Stimulated activated CD8-positive, alpha-beta memory T cell treated with anti-CD3 and anti-CD28 coated beads, Interleukin-7, amount 100 ng/mL, for 4 hours (primary cell): ENCODE data around the gene MADCAM1.
A peak's percentile ranks its signal among the peaks of the same experiment; 100 is the strongest.
"Not testable (repeated sequence)": the region's sequence is repeated elsewhere in the genome, so short reads cannot be mapped to it uniquely, and the experiment has no call there.

Experiments
- DNase-seq, 2 donors: peaks; one replicate each; pipeline ENCODE4 v3.0.0-alpha.2; 2020; ENCODE audit warnings: low read depth in 2 of 2

Gene MADCAM1

DNA sequence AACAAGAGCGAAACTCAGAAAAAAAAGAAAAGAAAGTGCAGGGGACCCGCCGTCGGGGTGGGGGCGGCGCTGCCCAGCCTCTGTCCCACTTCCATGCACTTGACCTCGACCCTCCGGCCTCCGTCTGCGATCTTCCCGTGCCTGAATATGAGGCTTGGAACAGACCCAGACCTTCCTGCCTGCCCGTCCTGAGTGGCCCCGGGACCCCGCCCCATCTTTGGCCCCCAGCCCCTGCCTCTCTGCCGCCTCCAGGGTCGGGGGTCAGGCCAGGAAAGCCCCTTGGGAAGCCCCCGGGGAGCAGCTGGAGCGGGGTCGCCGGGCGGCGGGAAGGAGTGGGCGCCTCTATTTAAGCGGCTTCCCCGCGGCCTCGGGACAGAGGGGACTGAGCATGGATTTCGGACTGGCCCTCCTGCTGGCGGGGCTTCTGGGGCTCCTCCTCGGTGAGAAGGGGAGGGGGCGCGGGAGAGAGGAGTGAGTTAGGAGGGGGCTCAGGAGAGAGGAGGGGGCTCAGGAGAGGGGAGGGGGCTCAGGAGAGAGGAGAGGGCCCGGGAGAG is at the start of gene MADCAM1:
Gene MADCAM1, plus strand, starts transcription at position 375 of the 554 bp plus-strand sequence. Its CDS starts 14 bp downstream, at position 389.
- no peak for DNase-seq

DNA sequence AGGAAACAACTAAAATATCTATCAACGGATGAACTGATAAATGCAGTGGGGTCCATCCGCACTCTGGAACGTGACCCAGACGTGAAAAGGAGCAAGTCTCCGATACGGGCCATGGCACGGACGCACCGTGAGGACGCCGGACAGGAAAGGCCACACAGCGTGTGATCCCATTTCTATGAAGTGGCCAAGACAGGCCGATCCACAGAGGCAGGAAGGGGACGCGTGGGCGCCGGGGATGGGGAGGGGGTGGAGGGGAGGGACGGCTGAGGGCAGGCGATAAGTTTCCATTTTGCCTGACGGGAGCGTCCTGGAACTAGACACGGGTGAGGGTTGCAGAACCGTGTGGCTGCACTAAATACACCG is 49.2 kb upstream of the MADCAM1 start:
- no peak for DNase-seq

DNA sequence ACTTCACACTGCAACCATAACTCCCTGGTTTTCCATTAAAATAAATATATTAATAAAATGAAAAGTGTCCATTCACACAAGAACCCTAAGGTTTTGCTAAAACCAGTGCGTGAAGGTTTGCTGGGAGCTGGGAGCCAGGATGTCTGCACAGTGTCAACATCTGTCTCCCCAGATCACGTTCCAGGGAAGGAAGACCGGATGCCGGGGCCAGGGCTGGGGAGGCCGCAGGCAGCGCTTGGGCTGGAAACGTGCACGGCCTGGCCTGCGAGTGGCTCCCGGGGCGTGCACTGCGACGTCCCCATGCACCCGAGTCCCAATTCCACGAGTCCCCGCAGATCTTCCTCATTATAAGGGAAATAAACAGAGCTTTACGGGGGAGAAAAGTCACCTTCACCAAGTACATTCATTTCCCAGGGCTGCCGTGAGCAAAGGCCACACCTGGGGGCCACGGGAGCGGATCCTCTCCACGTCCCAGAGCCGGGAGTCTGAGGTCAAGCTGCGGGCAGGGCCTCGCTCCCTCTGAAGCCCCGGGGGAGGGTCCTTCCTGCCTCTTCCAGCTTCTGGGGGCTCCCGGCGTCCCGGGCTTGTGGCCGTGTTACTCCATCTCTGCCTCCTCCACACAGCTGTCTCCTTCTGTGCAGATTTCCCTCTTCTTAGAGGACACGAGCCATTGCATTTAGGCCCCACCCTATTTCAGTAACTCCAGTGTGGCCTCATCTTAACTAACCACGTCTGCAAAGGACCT is 48.3 kb upstream of the MADCAM1 start:
- no peak for DNase-seq

DNA sequence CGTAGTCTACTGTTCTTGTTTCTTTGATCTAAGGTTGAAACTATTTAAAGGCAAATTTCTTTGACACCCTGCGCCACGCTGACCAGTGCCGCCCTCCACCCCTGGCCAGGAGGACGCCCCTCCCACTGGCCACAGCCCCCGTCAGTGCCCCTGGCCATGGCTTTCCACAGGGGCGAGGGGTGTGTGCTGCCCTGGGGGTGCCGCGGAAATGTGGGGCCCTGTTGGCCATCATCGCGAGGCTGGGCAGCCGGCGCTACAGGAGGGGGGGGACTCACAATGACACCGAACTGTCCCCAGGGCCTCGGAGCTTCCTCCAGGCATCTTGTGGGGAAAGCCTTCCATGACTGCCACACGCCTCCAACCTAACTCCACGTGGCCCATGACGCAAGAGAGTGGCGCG is 46.4 kb upstream of the MADCAM1 start:
- DNase-seq = no peak

DNA sequence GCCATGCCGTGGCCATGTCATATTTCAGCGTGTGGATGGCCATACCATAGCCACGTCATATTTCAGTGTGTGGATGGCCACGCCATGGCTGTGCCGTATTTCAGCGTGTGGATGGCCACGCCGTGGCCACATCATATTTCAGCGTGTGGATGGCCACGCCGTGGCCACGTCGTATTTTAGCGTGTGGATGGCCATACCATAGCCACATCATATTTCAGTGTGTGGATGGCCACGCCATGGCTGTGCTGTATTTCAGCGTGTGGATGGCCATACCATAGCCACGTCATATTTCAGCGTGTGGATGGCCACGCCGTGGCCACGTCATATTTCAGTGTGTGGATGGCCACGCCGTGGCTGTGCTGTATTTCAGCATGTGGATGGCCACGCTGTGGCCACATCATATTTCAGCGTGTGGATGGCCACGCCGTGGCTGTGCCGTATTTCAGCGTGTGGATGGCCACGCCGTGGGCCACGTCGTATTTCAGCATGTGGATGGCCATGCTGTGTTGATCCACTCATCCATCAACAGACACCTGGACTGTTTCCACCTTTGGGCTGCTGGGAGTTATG is 45.3 kb upstream of the MADCAM1 start:
- DNase-seq = not testable (repeated sequence)

DNA sequence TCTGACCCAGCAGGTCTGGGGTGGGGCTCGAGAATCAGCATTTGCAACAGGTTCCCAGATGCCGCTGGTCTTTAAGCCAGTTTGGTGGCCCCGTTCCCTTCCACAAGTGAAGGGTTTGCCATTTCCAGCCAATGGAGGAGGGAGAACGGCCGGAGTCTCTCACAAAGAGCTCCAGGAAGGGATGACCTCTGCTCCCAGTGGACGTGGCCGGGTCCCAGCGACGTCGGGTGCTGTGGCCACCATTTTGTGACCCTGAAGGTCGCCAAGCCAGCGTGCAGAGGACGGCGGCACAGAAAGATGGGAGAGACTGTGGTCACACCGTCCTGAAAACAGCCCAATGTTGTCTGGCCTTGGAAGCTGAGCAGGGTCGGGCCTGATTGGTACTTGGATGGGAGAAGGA is 43.5 kb upstream of the MADCAM1 start:
- DNase-seq = no peak

DNA sequence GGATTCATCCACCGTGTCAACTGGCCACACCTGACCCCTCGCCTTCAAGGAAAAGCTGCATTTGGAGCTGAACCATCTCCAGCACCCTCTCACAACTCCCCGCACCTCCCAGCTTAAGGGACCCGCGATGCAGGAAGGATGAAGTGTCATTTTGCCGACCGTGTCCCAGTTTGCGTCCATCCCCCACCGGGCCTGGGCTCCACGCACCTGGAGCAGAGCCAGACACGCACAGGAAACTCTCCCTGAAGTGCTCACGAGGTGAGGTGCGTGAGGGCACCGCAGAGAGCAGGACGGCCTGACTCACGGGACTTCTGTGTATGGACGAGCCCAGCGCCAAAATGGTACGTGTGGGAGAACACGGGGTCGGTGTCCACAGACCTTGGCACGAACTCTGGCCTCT is 42.7 kb upstream of the MADCAM1 start:
- no peak for DNase-seq

DNA sequence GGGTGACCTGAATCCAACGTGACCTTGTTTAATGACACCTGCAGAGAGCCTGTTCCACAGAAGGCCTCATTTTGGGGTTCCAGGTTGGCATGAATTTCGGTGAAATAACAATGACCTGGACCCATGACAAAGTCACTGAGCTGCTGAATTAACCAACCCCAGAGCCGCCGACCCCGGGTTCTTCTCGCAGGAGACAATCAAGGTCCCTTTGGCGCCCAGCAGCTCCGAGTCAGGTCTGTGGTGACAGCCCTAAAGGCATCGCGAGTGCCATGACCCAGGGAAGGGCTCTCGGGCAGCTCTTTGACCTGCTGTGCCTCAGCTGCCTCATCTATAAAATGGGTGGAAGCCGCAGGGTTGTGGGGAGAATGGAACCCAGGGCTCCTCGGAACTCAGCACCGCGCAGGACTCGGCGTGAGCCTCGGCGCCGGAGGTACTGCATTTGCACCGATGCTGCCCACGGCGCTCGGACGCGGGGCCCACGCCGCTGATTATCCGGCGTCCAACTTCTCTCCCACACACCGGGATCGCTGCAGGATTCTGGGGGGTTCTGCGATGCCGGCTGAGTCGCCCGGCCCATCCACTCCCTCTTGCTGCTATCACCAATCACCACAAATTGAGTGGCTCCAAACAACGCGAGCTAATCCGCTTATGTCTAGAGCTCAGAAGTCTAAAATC is 41.1 kb upstream of the MADCAM1 start:
- no peak for DNase-seq

DNA sequence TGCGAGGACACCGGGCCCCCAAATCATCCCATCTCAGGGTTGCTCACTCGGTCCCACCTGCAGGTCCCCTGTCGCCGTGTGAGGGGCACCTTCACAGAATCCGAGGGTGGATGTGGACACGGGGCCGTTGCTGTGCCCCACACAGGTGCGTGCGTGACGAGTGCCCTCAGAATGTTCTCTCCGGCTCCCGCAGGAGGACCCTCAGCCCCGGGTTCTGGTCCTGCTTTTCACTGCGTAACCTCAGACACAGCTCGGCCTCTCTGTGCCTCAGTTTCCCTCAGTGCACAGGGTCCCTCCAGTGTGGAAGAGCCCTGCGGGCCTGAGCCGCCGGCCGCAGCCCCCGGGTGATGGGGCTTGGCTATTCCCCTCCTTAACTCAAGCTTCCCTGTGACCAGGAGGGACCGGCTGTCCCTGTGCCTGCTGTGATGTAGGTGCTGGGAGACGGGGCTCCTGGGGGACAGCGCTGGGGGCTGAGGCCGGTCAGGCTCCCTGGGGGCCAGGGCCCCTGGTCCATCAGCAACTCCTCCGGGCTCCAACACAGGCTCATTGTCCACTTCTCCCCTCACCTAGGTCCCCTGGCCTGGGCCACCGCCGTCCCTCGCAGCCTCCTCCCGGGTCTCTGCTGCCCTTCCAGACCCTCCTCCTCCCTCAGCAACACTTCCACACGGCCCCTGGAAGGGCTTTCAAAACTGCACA is 40.3 kb upstream of the MADCAM1 start:
- DNase-seq = no peak

DNA sequence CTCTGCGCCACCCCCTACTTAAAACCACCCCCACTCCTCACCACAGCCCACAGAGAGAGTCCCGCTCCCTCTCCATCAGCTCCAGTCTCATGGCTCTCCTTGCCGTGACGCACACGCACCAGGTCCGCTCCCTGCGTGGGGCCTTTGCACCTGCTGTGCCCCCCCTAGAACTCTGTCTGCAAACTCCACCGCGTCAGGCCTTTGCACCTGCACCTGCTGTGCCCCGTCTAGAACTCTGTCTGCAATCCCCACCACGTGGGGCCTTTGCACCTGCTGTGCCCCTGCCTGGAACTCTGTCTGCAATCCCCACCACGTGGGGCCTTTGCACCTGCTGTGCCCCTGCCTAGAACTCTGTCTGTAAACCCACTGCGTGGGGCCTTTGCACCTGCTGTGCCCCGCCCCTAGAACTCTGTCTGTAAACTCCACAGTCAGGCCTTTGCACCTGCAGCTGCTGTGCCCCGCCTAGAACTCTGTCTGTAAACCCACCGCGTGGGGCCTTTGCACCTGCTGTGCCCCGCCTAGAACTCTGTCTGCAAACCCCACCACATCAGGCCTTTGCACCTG is 39.7 kb upstream of the MADCAM1 start:
- DNase-seq = no peak

DNA sequence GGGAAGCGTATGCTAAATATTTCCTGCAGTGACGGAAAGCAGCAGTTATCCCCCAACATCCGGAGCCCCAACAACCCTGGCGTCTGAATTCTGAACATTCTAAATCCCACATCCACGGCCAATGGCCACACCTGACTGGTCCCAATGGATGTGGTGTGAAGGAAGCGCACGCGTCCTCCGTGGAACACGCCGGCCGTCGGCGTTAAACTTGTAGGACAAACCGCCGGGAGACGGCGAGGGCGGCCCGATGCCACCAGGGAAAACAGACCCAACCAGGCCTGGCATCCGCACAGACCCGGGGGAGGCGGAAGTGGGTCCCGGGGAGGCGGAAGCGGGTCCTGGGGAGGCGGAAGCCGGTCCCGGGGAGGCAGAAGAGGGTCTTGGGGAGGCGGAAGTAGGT is 38.6 kb upstream of the MADCAM1 start:
- DNase-seq = no peak

DNA sequence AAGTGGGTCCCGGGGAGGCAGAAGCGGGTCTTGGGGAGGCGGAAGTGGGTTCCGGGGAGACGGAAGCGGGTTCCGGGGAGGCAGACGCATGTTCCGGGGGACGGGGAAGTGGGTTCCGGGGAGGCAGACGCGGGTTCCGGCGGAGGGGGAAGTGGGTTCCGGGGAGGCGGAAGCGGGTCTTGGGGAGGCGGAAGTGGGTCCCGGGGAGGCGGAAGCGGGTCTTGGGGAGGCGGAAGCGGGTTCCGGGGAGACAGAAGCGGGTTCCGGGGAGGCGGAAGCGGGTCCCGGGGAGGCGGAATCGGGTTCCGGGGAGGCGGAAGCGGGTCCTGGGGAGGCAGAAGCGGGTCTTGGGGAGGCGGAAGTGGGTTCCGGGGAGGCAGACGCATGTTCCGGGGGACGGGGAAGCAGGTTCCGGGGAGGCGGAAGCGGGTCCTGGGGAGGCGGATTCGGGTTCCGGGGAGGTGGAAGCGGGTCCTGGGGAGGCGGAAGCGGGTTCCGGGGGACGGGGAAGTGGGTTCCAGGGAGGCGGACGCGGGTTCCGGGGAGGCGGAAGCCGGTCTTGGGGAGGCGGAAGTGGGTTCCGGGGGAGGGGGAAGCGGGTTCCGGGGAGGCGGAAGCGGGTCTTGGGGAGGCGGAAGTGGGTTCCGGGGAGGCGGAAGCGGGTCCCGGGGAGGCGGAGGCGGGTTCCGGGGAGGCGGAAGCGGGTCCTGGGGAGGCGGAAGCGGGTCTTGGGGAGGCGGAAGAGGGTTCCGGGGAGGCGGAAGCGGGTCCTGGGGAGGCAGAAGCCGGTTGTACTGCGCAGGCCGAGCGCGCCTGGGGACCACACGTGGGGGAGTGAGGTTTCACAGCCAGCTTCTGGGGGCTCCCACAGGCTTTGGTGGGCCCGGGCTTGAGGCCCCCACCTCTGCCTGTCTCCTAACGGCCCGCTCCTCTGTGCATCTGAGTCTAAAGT is 37.9 kb upstream of the MADCAM1 start:
- DNase-seq = no peak

DNA sequence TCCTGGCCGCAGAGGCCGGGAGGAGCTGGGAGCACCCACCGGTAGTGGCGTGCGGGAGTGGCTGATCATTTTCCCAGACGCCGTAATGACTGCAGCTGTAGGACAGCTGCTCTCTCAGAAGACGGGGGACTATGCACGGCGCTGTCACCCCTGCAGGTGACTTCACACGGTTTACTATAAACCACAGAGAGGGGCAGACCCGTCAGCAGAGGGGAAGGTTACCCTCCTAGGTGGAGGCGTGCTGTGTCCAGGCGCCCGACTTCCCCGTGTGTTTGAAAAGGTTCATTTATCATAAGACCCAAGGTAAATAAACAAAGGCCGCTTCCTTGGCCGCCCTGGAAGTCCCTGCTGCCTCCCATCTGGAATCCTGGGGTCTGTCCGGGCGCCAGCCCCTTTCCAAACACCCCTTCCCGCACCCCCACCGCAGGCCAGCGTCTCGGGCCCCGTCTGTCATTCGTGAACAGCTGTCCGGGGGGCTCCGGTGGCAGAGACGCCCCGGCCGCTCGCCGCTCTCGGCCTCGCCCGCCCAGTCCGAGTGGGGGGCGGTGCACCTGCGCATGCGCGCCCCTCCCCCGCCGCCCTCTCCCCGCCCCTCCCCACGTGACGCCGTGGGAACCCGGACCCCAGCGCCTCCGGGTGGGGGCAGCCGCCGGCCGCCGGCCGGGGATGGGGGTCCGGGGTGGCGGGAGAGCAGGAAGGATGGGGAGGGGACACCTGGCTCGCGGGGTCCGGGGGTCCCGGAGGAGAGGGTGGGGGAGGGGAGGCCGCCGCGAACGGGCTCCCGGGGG is 36.4 kb upstream of the MADCAM1 start:
- peak in 1 of 2 donors; percentile 26 for DNase-seq

DNA sequence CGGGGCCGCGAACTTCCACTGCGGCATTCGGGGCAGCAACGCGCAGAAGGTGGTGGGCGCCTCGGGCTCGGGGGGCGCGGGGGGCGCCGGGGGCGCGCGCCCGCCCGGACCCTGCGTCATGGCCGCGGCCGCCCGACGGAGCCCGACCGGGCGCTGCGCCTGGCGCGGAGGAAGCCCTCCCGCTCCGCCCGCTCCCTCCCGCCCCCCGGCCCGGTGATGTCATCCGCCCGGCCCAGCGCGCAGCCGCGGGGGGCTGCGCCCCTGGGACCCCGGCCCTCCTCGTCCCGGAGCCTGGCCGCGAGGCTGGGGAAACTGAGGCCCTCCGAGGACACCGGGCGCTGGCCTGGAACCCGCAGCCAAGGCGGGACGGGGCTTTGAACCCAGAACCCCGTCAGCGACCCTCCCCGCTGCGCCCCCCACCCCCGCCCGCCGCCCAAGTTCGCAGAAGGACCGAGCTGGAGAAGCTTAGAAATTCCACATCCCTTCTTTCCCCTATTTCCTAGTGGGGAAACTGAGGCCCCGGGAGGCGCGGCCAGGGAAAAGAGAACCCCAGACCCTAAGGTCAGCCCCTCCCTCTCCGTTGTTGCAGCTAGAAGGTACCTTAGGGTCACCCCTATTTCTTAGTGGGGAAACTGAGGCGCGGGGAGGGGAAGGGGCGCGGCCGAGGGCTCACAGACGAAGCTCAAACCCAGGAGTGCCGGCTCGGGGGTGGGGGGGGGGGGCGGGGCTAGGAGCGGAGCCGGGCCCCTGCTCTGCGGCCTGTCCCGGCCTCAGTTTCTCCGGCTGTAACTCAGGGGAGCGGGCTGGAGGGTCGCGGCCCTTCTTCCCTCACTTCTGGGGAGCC is 35.2 kb upstream of the MADCAM1 start, which contains the start of gene SHC2:
Gene SHC2, minus strand, starts transcription at position 157 of the 844 bp plus-strand sequence. Its CDS starts 37 bp downstream, at position 120.
- no peak for DNase-seq

DNA sequence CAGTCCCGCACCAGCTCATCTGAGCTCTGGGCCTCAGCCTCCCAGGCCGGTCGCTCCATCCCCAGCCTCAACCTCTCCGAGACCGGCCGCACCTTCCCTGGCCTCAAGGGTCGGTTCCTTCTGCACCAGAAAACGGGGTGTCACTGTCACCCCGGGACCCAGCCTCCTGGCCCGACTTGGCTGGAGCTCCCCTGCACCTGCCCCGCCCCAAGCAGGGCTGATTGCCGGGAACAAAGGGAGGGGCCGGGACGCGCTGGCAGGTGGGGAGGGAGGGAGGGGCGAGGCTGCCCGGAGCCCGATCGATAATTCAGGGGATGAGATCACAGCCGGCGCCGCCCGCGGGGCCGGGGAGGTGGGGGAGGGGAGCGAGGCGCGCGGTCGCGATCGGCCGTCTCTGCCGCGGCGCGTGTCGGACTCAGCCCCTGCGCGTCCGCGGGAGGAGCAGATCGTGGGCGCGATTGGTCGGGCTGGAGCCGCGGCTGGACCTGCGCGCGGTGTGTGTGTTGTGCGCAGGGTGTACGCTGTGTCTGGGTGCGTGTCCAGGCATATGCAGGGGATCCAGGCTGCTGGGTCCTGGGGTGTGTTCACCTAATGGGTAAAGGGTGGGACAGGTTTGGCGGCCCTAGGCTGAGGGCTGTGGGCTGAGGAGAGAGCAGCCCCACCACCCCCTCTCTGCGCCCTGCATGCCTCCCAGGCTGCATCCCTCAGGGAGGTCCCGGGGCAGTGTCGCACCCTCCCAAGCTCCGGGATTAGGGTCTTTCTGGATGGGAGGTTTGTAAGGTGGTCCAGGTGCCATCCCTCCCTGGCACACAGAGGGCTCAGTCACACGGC is 34.4 kb upstream of the MADCAM1 start:
- no peak for DNase-seq

DNA sequence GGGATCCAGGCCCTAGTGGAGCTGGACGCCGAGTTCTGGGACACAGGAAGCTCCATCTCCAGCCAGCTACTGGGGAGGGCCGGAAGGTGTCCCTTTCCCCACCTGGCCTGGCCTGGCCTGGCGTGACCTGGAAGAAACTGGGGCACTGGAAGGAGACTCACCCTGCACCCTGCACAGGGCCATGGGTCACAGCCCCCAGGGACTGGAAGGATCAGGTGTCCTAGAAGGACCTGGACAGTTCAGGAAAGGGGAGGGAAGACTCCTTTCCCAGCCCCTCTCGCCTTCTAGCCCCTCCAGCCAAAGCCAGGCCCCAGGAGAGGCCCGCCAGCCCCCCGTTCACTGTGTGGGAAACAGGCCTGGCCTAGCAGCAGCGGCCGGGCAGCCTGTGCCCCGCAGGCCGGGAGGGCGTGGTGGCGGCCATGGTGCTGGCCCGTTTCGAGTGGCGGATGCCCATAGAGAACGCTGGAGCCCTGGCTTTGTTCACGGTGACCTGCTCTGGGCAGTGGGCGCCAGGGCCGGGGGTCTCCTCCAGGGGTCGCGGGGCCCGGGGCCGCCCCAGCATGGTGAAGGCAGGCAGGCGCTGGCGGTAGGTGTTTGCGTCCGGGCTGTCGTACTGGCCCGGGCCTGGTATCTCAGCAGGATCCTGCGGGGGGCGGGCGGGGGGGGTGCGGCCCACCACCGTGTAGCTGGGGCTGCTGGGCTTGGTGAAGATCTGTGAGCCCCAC is 32.6 kb upstream of the MADCAM1 start:
- DNase-seq = no peak

DNA sequence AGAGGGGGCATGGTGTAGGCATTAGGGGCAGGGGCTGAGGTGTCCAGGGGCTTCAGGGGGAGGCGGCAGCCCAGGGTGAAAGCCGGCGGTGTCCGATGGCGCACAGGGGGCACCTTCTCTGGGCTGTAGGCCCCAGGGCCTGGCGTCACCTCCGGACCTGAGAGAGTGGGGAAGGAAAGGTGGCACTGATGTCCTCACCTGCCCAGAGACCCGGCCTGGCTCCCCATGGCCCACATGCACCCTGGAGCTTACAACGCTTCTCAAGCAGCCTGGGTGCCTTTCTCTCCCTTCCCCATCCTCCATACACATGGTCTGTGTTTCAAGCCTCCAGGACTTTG is 32.1 kb upstream of the MADCAM1 start:
- no peak for DNase-seq
